Measurements from ENCODE around the gene CD3G. TPM values are rescaled to one million over a fixed set of nuclear protein-coding genes. Genes with fewer than 3 reads are reported as not detected.

The CD3G gene
- total and polyA plus RNA-seq, 9 of the 15 experiments (the other 6 are each of a cell fraction or from before 2014, with no cell fraction given): 0.30 to 1.7 (median 0.47) TPM

DNA sequence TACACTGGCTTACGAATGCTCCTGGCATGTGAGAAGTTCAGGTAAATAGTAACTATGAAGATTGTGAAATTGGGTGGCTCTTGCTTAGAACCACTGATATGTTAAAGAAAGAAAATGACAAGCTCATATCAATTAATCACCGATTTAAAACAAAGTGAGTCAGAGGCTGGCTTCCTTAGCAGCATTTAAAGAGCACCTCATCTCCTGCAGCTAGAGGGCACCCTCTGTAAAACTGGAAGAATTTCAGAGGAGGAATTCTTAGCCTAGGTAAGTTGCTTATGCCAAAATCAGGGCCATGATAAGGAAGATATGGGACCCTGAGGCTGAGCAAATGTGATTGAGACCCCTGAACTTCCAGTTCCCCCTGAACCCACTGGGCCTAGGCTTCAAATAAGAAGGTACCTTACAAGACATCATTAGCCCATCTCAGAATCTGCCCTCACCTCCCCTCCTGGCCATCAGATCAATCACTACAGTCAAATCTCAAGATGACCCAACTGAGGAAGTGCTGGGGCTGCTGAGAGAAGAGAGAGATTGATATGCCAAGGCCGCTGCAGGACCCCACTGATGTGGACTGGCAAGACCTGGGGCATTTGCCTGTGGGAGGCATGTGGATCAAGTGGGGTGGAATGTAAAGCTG, 48.2 kb upstream of the CD3G start (continued):
- TF ChIP-seq REST (IDR thresholded peaks at IDR 0.05; ENCODE audit: borderline replicate concordance) (peak; percentile 73), REST (CRISPR knock-in tag; IDR thresholded peaks at IDR 0.05; ENCODE audit: low read depth) (no peak), HNRNPLL (IDR thresholded peaks at IDR 0.05; ENCODE audit: low read depth, low read length, poor library complexity, severe bottlenecking) (no peak), SIN3B (IDR thresholded peaks at IDR 0.05; ENCODE audit: low read depth) (no peak), TSC22D4 (tag; IDR thresholded peaks at IDR 0.05) (no peak), JUND (IDR thresholded peaks at IDR 0.05; ENCODE audit: borderline replicate concordance, low read depth, low read length) (peak; percentile 45; the same call in 1 of the 2 replicates), JUND (tag; IDR thresholded peaks at IDR 0.05; ENCODE audit: borderline replicate concordance, low read depth, low read length) (no peak), BMI1 (IDR thresholded peaks at IDR 0.05; ENCODE audit: low read length) (no peak), SMC3 (conservative IDR thresholded peaks at IDR 0.05; ENCODE audit: insufficient read depth, low read depth, low read length) (peak; percentile 39; the same call in 1 of the 2 replicates), MEIS2 (IDR thresholded peaks at IDR 0.05; ENCODE audit: partially characterized antibody) (peak; percentile 69), RAD21 (CRISPR knock-in tag; conservative IDR thresholded peaks at IDR 0.05 in 1 of 2, IDR thresholded peaks at IDR 0.05 in 1 of 2) (peak; percentile 70 to 85)
- TF ChIP-seq, protein P1, sequence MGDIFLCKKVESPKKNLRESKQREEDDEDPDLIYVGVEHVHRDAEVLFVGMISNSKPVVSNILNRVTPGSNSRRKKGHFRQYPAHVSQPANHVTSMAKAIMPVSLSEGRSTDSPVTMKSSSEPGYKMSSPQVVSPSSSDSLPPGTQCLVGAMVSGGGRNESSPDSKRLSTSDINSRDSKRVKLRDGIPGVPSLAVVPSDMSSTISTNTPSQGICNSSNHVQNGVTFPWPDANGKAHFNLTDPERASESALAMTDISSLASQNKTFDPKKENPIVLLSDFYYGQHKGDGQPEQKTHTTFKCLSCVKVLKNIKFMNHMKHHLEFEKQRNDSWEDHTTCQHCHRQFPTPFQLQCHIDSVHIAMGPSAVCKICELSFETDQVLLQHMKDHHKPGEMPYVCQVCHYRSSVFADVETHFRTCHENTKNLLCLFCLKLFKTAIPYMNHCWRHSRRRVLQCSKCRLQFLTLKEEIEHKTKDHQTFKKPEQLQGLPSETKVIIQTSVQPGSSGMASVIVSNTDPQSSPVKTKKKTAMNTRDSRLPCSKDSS (IDR thresholded peaks at IDR 0.05; ENCODE audit: low read depth, partially characterized antibody): no peak
- TF ChIP-seq, protein P2, sequence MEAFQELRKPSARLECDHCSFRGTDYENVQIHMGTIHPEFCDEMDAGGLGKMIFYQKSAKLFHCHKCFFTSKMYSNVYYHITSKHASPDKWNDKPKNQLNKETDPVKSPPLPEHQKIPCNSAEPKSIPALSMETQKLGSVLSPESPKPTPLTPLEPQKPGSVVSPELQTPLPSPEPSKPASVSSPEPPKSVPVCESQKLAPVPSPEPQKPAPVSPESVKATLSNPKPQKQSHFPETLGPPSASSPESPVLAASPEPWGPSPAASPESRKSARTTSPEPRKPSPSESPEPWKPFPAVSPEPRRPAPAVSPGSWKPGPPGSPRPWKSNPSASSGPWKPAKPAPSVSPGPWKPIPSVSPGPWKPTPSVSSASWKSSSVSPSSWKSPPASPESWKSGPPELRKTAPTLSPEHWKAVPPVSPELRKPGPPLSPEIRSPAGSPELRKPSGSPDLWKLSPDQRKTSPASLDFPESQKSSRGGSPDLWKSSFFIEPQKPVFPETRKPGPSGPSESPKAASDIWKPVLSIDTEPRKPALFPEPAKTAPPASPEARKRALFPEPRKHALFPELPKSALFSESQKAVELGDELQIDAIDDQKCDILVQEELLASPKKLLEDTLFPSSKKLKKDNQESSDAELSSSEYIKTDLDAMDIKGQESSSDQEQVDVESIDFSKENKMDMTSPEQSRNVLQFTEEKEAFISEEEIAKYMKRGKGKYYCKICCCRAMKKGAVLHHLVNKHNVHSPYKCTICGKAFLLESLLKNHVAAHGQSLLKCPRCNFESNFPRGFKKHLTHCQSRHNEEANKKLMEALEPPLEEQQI (IDR thresholded peaks at IDR 0.05): no peak
- TF ChIP-seq, protein P3, sequence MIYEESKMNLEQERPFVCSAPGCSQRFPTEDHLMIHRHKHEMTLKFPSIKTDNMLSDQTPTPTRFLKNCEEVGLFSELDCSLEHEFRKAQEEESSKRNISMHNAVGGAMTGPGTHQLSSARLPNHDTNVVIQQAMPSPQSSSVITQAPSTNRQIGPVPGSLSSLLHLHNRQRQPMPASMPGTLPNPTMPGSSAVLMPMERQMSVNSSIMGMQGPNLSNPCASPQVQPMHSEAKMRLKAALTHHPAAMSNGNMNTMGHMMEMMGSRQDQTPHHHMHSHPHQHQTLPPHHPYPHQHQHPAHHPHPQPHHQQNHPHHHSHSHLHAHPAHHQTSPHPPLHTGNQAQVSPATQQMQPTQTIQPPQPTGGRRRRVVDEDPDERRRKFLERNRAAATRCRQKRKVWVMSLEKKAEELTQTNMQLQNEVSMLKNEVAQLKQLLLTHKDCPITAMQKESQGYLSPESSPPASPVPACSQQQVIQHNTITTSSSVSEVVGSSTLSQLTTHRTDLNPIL (CRISPR knock-in tag; IDR thresholded peaks at IDR 0.05): no peak
